ENCODE data around the gene TSN. TPM values are rescaled to one million over a fixed set of nuclear protein-coding genes. Genes with fewer than 3 reads are reported as not detected.

TSN gene
- total RNA-seq, 1 experiment from 2014 or later: 91.5 TPM

- intact Hi-C loops (cut with micrococcal nuclease): no loop called here
- POLR2A ChIA-PET: interaction anchor here (1.0 kb wide), 2 partner anchors 9 to 260 kb away, joined by 3 read pairs; partner anchors contain the start of gene RNU4ATAC
- H3K4me2 ChIP-seq (ENCODE audit: low read length): peak overlapping the region; percentile 52
- TF ChIP-seq SP1 (IDR thresholded peaks at IDR 0.05; ENCODE audit: low read depth) (no peak), ZNF274 (IDR thresholded peaks at IDR 0.05; ENCODE audit: low read depth, low read length) (no peak), ATF3 (IDR thresholded peaks at IDR 0.05) (no peak), FOSL1 (IDR thresholded peaks at IDR 0.05; ENCODE audit: low read depth) (peak; percentile 58), CTCF (IDR thresholded peaks at IDR 0.05 in 2 of 3, conservative IDR thresholded peaks at IDR 0.05 in 1 of 3; ENCODE audit: borderline replicate concordance in 1 of 3, insufficient read depth in 1 of 3, low read depth in 2 of 3, low read length in 2 of 3) (no peak), REST (IDR thresholded peaks at IDR 0.05; ENCODE audit: low read depth) (no peak), ELF1 (IDR thresholded peaks at IDR 0.05; ENCODE audit: borderline replicate concordance, low read depth) (no peak), ZBTB33 (IDR thresholded peaks at IDR 0.05; ENCODE audit: extremely low read depth, insufficient replicate concordance, low read length) (no peak), EZH2phosphoT487 (IDR thresholded peaks at IDR 0.05; ENCODE audit: borderline replicate concordance) (no peak), EGR1 (IDR thresholded peaks at IDR 0.05; ENCODE audit: low read depth) (peak; percentile 41; the same call in 1 of the 2 replicates), CEBPB (IDR thresholded peaks at IDR 0.05; ENCODE audit: low read depth) (no peak), SRF (IDR thresholded peaks at IDR 0.05; ENCODE audit: low read depth) (no peak), POLR2A (IDR thresholded peaks at IDR 0.05; ENCODE audit: borderline replicate concordance, extremely low read depth, insufficient read depth, insufficient read length) (no peak), EZH2 (IDR thresholded peaks at IDR 0.05) (no peak), RAD21 (IDR thresholded peaks at IDR 0.05; ENCODE audit: low read depth) (no peak), JUND (IDR thresholded peaks at IDR 0.05) (peak; percentile 45; the same call in 1 of the 2 replicates), TCF7L2 (IDR thresholded peaks at IDR 0.05; ENCODE audit: borderline replicate concordance, extremely low read depth, insufficient read depth, insufficient read length) (no peak), ZFX (IDR thresholded peaks at IDR 0.05) (no peak), SIN3A (IDR thresholded peaks at IDR 0.05; ENCODE audit: low read depth) (no peak), YY1 (IDR thresholded peaks at IDR 0.05; ENCODE audit: extremely low read depth, insufficient replicate concordance, low read depth, low read length) (no peak)
These were observed 35.0 kb downstream of the TSN start for GRCh38 chr2:121790276-121790956.

More at GRCh38 chr2:121790276-121790956, 35.0 kb downstream of the TSN start:
- Histone ChIP-seq H3K9me3 (ENCODE audit: control insufficient read depth in 1 of 2, insufficient read depth in 1 of 2, low read depth in 1 of 2, low read length in 2 of 2) (no peaks in the 10 kb centered on the region), H3K27ac (ENCODE audit: low read depth, low read length) (no peak overlapping the region), H4K20me1 (ENCODE audit: insufficient read depth) (no peaks in the 10 kb centered on the region), H3K79me2 (ENCODE audit: insufficient read depth, low read length) (no peaks in the 10 kb centered on the region), H3K4me1 (ENCODE audit: control insufficient read depth in 1 of 2, insufficient read depth in 2 of 2, low read length in 2 of 2) (peaks cover 8 to 14% of the 10 kb centered on the region in 2 experiments), H3K36me3 (ENCODE audit: control insufficient read depth in 1 of 2, insufficient read depth in 2 of 2, low read length in 2 of 2) (no peaks in the 10 kb centered on the region), H3K9me2 (ENCODE audit: insufficient read depth) (no peaks in the 10 kb centered on the region), H3K4me3 (replicated peaks in 1 of 2; ENCODE audit: low read depth in 1 of 2, low read length in 2 of 2) (no peak overlapping the region), H3K9ac (ENCODE audit: low read length) (no peak overlapping the region), H3K27me3 (ENCODE audit: insufficient read depth, low read length) (peaks cover 8% of the 10 kb centered on the region; the same call in 1 of the 2 replicates), H2AFZ (ENCODE audit: low read depth, low read length, poor library complexity, severe bottlenecking) (peak overlapping the region; percentile 49)
- ATAC-seq (peak; percentile 96), DNase-seq (ENCODE audit: low read depth, low spot score) (peak; percentile 64)
- RAD21 ChIA-PET (ENCODE audit: low non-redundant PET in 1 of 2, low total read pairs in 2 of 2, uncharacterized antibody in 2 of 2, unreplicated experiment in 2 of 2): no interaction called here
- BruUV-seq (replicated peaks): no TSS peak
- CTCF ChIA-PET: interaction anchor here (0.6 kb wide), 2 partner anchors 9 to 21 kb away, joined by 3 to 4 read pairs; no protein-coding TSS in a partner anchor
